Type B pancreatic cell (in vitro differentiated cells): ENCODE measurements around the gene DOCK10. TPM values are rescaled to one million over a fixed set of nuclear protein-coding genes. Genes with fewer than 3 reads are reported as not detected.

Experiments used
- DNase-seq: peaks from one replicate; pipeline ENCODE4 v3.0.0; 2021; ENCODE audit warnings: mixed read lengths; ENCODE audit not compliant: unreplicated experiment; ENCODE audit errors: extremely low spot score
- H3K27ac Mint-ChIP-seq: 2 replicates; pipeline ENCODE4 v1.8.0; 2021; ENCODE audit warnings: mild to moderate bottlenecking, mixed read lengths
- H3K27me3 Mint-ChIP-seq: 2 replicates; pipeline ENCODE4 v1.8.0; 2021; ENCODE audit warnings: mixed read lengths
- H3K36me3 Mint-ChIP-seq: 2 replicates; pipeline ENCODE4 v1.8.0; 2021; ENCODE audit warnings: mixed read lengths
- H3K4me1 Mint-ChIP-seq: one replicate; pipeline ENCODE4 v1.8.0; 2021; ENCODE audit warnings: mixed read lengths; ENCODE audit not compliant: unreplicated experiment
- H3K4me3 Mint-ChIP-seq: 2 replicates; pipeline ENCODE4 v1.8.0; 2021; ENCODE audit warnings: mild to moderate bottlenecking, mixed read lengths
- H3K9me3 Mint-ChIP-seq: 2 replicates; pipeline ENCODE4 v1.8.0; 2021; ENCODE audit warnings: mixed read lengths
- CTCF ChIP-seq: fragments of 200-600 bp; sonication (generic); conservative IDR thresholded peaks from 2 replicates; pipeline ENCODE4 v1.5.0; 2021; ENCODE audit warnings: antibody characterized with exemption, mild to moderate bottlenecking
- total RNA-seq: library from RNA; stranded (reverse); gene quantifications from 2 replicates; pipeline ENCODE4 v1.2.1, GENCODE V29; 2021; ENCODE audit warnings: low replicate concordance

Gene DOCK10
- total RNA-seq, 1 donor from 2014 or later, result 3.5 TPM

DNA sequence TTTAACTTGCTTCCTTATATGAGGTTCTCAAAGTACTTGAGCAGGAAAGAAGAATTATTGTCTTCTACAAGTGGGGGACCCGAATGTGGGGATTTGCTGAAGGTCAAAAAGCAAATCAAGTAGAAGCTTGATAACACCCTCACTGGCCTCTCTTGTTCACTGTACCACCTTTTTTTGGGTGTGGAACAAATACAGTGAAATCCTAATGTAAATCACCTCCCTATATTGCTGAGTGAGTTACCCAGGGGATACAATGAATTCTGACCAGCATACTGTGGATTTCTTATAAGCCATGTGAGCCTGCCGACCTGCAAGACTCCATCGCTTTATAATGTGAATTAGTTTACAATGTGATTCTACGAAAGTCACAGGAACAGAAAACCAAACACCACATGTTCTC, 66.5 kb downstream of the DOCK10 start:
- TF ChIP-seq CTCF, result no peak
- Mint-ChIP-seq H3K4me3 (no peak overlapping the region), H3K27ac (no peak overlapping the region), H3K36me3 (no peaks in the 10 kb centered on the region), H3K27me3 (no peaks in the 10 kb centered on the region), H3K9me3 (no peaks in the 10 kb centered on the region), H3K4me1 (peaks cover 1% of the 10 kb centered on the region)
- no peak for DNase-seq

DNA sequence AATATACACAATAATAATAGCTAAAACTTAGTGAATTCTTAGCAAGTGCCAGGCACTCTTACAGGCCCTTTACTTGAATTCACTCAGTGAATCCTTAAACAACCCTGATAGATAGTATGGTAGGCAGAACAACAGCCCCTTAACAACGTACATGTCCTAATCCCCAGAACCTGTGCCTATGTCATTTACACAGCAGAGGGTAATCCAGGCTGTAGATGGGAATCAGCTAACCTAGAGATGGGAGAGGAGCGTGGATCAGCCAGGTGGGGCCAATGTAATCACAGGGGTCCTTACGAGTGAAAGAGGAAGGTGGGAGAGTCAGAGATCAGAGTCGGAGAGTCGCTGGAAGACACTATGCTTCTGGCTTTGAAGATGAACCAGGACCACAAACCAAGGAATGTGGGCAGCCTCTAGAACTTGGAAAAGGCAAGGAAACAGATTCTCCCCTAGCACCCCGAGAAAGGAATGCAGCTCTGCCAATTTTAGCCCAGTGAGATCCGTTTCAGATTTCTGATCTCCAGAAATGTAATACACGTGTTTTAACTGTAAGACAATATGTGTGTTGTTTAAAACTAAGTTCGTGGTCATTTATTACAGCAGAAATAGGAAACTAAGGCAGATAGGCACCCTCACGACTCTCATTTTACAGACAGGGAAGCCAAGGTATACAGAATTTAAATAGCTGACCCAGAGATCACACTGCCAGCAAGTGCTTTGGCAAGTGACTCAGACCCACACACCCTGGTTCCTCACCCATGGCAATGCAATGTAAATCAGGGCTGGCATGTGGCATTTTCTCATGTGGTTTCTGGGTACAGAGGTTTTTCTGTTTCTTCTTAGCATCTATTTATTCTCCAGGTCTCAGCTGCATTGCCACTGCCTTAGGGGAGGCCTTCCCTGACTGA, 68.9 kb downstream of the DOCK10 start:
- H3K4me1 Mint-ChIP-seq, result peaks cover 7% of the 10 kb centered on the region
- H3K9me3 Mint-ChIP-seq, result no peaks in the 10 kb centered on the region
- no peak overlapping the region for H3K27ac Mint-ChIP-seq
- DNase-seq, result no peak
- H3K36me3 Mint-ChIP-seq, result no peaks in the 10 kb centered on the region
- H3K4me3 Mint-ChIP-seq, result no peak overlapping the region
- H3K27me3 Mint-ChIP-seq, result peaks cover 3% of the 10 kb centered on the region
- TF ChIP-seq CTCF, result no peak

DNA sequence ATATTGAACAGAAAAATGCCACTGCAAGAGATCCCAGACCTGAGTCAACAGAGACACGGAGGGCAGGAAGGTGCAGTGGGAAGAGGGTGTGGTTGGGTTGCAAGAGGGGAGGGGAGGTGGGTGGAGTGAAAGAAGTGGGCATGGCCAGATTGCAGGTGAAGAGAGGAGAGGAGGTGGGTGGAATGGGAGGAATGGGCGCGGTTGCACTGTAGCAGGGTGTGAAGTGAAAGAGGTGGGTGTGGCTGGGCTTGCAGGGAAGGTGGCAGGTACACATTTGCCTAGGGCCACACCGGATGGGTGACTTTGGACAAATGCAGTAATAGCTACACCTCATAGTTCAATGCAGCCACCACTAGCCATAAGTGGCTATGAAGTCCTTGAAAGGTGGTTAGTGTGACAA, 71.1 kb downstream of the DOCK10 start:
- Mint-ChIP-seq H3K27ac (peak overlapping the region; percentile 79), H3K36me3 (no peaks in the 10 kb centered on the region), H3K4me1 (peaks cover 7% of the 10 kb centered on the region), H3K27me3 (peaks cover 3% of the 10 kb centered on the region), H3K4me3 (peak overlapping the region; percentile 66), H3K9me3 (no peaks in the 10 kb centered on the region)
- TF ChIP-seq CTCF, result no peak
- DNase-seq, result no peak

DNA sequence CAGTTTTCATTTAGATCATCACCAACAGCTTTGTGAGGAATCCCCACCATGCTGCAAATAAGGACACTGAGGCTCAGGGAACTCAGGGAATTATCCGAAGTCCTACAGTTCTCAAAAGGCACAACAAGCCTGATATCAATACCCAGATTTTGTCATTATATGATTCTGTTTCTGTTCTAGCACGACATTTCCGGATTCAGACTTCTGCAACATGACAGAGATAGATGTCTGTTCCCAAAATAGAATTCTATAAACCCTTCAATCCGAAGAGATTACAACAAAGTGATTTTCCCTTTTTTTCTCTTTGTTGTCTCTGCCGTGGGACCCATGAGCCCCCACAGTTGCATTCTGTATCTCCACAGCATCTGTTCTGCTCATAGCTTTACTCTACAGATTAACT, 72.0 kb downstream of the DOCK10 start:
- Mint-ChIP-seq H3K9me3 (no peaks in the 10 kb centered on the region), H3K4me3 (no peak overlapping the region), H3K4me1 (peaks cover 7% of the 10 kb centered on the region), H3K36me3 (no peaks in the 10 kb centered on the region), H3K27ac (peak overlapping the region; percentile 18), H3K27me3 (peaks cover 3% of the 10 kb centered on the region)
- no peak for DNase-seq
- no peak for TF ChIP-seq CTCF

DNA sequence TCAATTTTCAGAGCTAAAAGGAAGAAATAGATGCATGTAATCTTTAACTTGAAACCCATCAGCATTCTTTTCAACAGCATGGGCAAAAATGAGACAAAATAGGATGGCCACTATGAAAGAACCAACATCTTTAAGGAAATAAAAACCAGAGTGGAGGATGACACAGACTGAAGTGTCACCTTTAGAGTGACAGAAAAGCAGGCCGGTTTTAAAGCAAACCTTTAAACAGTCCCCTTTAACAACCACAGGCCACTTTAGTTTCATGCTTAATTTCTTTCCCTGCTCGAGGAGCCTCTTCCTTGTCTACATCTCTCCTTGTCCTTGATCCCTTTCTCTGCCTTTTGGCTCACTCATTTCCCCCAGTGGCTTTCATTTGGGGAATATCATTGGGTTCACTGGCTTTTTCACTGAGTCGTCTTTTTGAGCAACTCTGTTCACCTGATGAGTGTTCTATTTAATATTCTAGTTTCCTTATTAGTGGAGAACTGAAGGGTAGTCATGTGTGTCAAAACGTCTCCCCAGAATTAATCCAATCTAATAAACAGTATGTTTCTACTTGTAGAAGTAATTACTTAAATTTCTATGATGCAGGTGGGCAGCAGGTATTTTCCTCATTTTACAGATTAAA, 72.5 kb downstream of the DOCK10 start:
- H3K4me1 Mint-ChIP-seq, result peaks cover 7% of the 10 kb centered on the region
- H3K4me3 Mint-ChIP-seq, result no peak overlapping the region
- H3K9me3 Mint-ChIP-seq, result no peaks in the 10 kb centered on the region
- H3K36me3 Mint-ChIP-seq, result no peaks in the 10 kb centered on the region
- peaks cover 3% of the 10 kb centered on the region for H3K27me3 Mint-ChIP-seq
- DNase-seq, result no peak
- H3K27ac Mint-ChIP-seq, result no peak overlapping the region
- TF ChIP-seq CTCF, result no peak
